CD14-positive monocyte (primary cell): ENCODE results near the gene PTPRQ. TPM values are rescaled to one million over a fixed set of nuclear protein-coding genes. Genes with fewer than 3 reads are reported as not detected.
"Not testable (repeated sequence)": the region's sequence is repeated elsewhere in the genome, so short reads cannot be mapped to it uniquely, and the experiment has no call there.

Source experiments
- DNase-seq, 3 donors: peaks; one replicate each; pipeline ENCODE4 v3.0.0-alpha.2; 2011 to 2022
- H2AFZ ChIP-seq: 2 replicates; pipeline ENCODE4 v1.6.0; 2012; ENCODE audit warnings: mild to moderate bottlenecking, low read depth, low read length, inconsistent platforms; ENCODE audit not compliant: insufficient read depth, poor library complexity, severe bottlenecking
- H3K27ac ChIP-seq, 2 donors: 1 replicate in 1 of 2; 2 replicates in 1 of 2; pipeline ENCODE4 v1.5.1; 2012 to 2013; ENCODE audit warnings: low read length in 2 of 2, control low read depth in 1 of 2, inconsistent platforms in 1 of 2, low read depth in 1 of 2, mild to moderate bottlenecking in 1 of 2
- H3K27me3 ChIP-seq, 2 donors: one replicate each; pipeline versions ENCODE4 v1.6.0 to v1.6.1; 2011 to 2013; ENCODE audit warnings: low read length in 2 of 2; ENCODE audit not compliant: control insufficient read depth in 2 of 2, insufficient read depth in 2 of 2
- H3K36me3 ChIP-seq, 2 donors: replicated peaks in 1 of 2; 1 replicate in 1 of 2; 2 replicates in 1 of 2; pipeline versions ENCODE4 v1.5.1 to v1.6.1; 2012 to 2013; ENCODE audit warnings: low read length in 2 of 2, control low read depth in 1 of 2, inconsistent platforms in 1 of 2, mild to moderate bottlenecking in 1 of 2; ENCODE audit not compliant: insufficient read depth in 2 of 2, control insufficient read depth in 1 of 2
- H3K4me1 ChIP-seq, 2 donors: 1 replicate in 1 of 2; 2 replicates in 1 of 2; pipeline versions ENCODE4 v1.5.1 to v1.6.1; 2012 to 2013; ENCODE audit warnings: low read length in 2 of 2, control low read depth in 1 of 2, inconsistent platforms in 1 of 2, mild to moderate bottlenecking in 1 of 2, moderate library complexity in 1 of 2; ENCODE audit not compliant: insufficient read depth in 2 of 2, control insufficient read depth in 1 of 2
- H3K4me2 ChIP-seq: replicated peaks from 2 replicates; pipeline ENCODE3; 2012; ENCODE audit warnings: low read length, moderate library complexity, mild to moderate bottlenecking; ENCODE audit not compliant: poor library complexity, severe bottlenecking; ENCODE audit errors: extremely low read depth
- H3K4me3 ChIP-seq, 3 experiments: fragments of 200-600 bp in 1 of 3; sonication (generic) in 1 of 3; replicated peaks in 1 of 3; 1 replicate in 2 of 3; 2 replicates in 1 of 3; pipeline ENCODE4 v1.5.1; 2011 to 2013; ENCODE audit warnings: low read length in 3 of 3, mild to moderate bottlenecking in 3 of 3, control low read depth in 2 of 3, low read depth in 2 of 3, inconsistent platforms in 1 of 3, moderate library complexity in 1 of 3
- H3K79me2 ChIP-seq: 2 replicates; pipeline ENCODE4 v1.6.0; 2012; ENCODE audit warnings: mild to moderate bottlenecking, control low read depth, inconsistent platforms, low read length, moderate library complexity; ENCODE audit not compliant: insufficient read depth
- H3K9ac ChIP-seq: 2 replicates; pipeline ENCODE4 v1.6.0; 2017; ENCODE audit warnings: low read length, mild to moderate bottlenecking; ENCODE audit not compliant: insufficient read depth, poor library complexity, severe bottlenecking
- H3K9me3 ChIP-seq, 2 donors: replicated peaks in 1 of 2; 1 replicate in 1 of 2; 2 replicates in 1 of 2; pipeline versions ENCODE4 v1.5.1 to v1.6.1; 2012 to 2013; ENCODE audit warnings: low read length in 2 of 2, control low read depth in 1 of 2; ENCODE audit not compliant: control insufficient read depth in 1 of 2, insufficient read depth in 1 of 2
- H4K20me1 ChIP-seq: 2 replicates; pipeline ENCODE4 v1.6.0; 2012; ENCODE audit warnings: mild to moderate bottlenecking, low read length, control low read depth, moderate library complexity; ENCODE audit not compliant: insufficient read depth
- H3K27ac Mint-ChIP-seq, 7 donors: one replicate each; pipeline ENCODE4 v1.8.0; 2020; ENCODE audit warnings: mild to moderate bottlenecking in 7 of 7, mixed read lengths in 7 of 7, moderate library complexity in 6 of 7, inconsistent platforms in 2 of 7
- H3K27me3 Mint-ChIP-seq, 3 donors: one replicate each; pipeline ENCODE4 v1.8.0; 2021 to 2022; ENCODE audit warnings: low read depth in 3 of 3, mild to moderate bottlenecking in 3 of 3, mixed read lengths in 3 of 3, moderate library complexity in 3 of 3, inconsistent platforms in 1 of 3
- H3K36me3 Mint-ChIP-seq, 2 donors: one replicate each; pipeline ENCODE4 v1.8.0; 2020; ENCODE audit warnings: mixed read lengths in 2 of 2, inconsistent platforms in 1 of 2, mild to moderate bottlenecking in 1 of 2
- H3K4me1 Mint-ChIP-seq: one replicate; pipeline ENCODE4 v1.8.0; 2020; ENCODE audit warnings: mild to moderate bottlenecking, mixed read lengths
- H3K4me3 Mint-ChIP-seq, 2 donors: one replicate each; pipeline ENCODE4 v1.8.0; 2020; ENCODE audit warnings: mild to moderate bottlenecking in 2 of 2, mixed read lengths in 2 of 2, moderate library complexity in 1 of 2
- H3K9me3 Mint-ChIP-seq, 7 donors: one replicate each; pipeline ENCODE4 v1.8.0; 2020 to 2022; ENCODE audit warnings: mixed read lengths in 7 of 7, mild to moderate bottlenecking in 6 of 7, moderate library complexity in 6 of 7, inconsistent platforms in 2 of 7
- CTCF ChIP-seq: fragments of 200-600 bp; IDR thresholded peaks from one replicate; pipeline ENCODE4 v1.8.0; 2022; ENCODE audit warnings: antibody characterized with exemption, mild to moderate bottlenecking
- WGBS: methylation state at CpG from one replicate; pipeline ENCODE4 v1.1.5; 2013; ENCODE audit warnings: missing lambda C conversion rate; ENCODE audit not compliant: insufficient coverage; 5-methylcytosine and 5-hydroxymethylcytosine counted together
- intact Hi-C, 2 donors: fragments of 100-400 bp; cut with micrococcal nuclease; formaldehyde crosslinking; loops; one replicate each; pipeline versions ENCODE4 v1.15.0 to v1.15.1; 2023
- polyA plus RNA-seq, 3 donors: library from polyadenylated mRNA; depleted of rRNA in 1 of 3; unstranded in 2 of 3; stranded (reverse) in 1 of 3; fragments of 300-500 nt in 2 of 3; fragments of >200 nt in 1 of 3; fragmentation: Illumina TruSeq in 2 of 3; gene quantifications; 1 replicate in 2 of 3; 2 replicates in 1 of 3; pipeline ENCODE4 v1.2.3, GENCODE V29; 2012 to 2021

Gene PTPRQ
- polyA plus RNA-seq, 3 donors = not detected

GRCh38 chr12:80662586-80662985 lies 218.6 kb downstream of the PTPRQ start:
- Histone ChIP-seq H3K27ac (no peak overlapping the region), H4K20me1 (no peaks in the 10 kb centered on the region), H3K36me3 (no peaks in the 10 kb centered on the region), H3K79me2 (no peaks in the 10 kb centered on the region), H3K9me3 (no peaks in the 10 kb centered on the region), H3K9ac (no peak overlapping the region), H3K4me1 (no peaks in the 10 kb centered on the region), H3K4me3 (no peak overlapping the region), H2AFZ (no peak overlapping the region), H3K4me2 (no peak overlapping the region), H3K27me3 (no peaks in the 10 kb centered on the region)
- H3K4me3 Mint-ChIP-seq = no peak overlapping the region
- H3K4me1 Mint-ChIP-seq = no peaks in the 10 kb centered on the region
- no peaks in the 10 kb centered on the region for H3K27me3 Mint-ChIP-seq
- intact Hi-C loops = no loop called here
- H3K9me3 Mint-ChIP-seq = peaks cover 0 to 3% (median 0%) of the 10 kb centered on the region in 7 donors
- no peak for TF ChIP-seq CTCF
- DNase-seq = no peak
- no peak overlapping the region for H3K27ac Mint-ChIP-seq
- H3K36me3 Mint-ChIP-seq = no peaks in the 10 kb centered on the region

GRCh38 chr12:80670214-80670613 lies 226.2 kb downstream of the PTPRQ start:
- Histone ChIP-seq H3K9ac (no peak overlapping the region), H3K4me2 (no peak overlapping the region), H2AFZ (no peak overlapping the region), H3K27ac (no peak overlapping the region), H3K79me2 (no peaks in the 10 kb centered on the region), H3K36me3 (no peaks in the 10 kb centered on the region), H3K4me3 (no peak overlapping the region), H3K4me1 (no peaks in the 10 kb centered on the region), H4K20me1 (no peaks in the 10 kb centered on the region), H3K9me3 (no peaks in the 10 kb centered on the region), H3K27me3 (no peaks in the 10 kb centered on the region)
- DNase-seq = no peak
- Mint-ChIP-seq H3K9me3 (no peaks in the 10 kb centered on the region), H3K4me1 (no peaks in the 10 kb centered on the region), H3K27me3 (no peaks in the 10 kb centered on the region), H3K36me3 (no peaks in the 10 kb centered on the region), H3K27ac (no peak overlapping the region), H3K4me3 (no peak overlapping the region)
- 87% methylated on average over 2 of the region's 5 CpGs for WGBS
- no peak for TF ChIP-seq CTCF
- intact Hi-C loops = no loop called here

GRCh38 chr12:80676042-80676636 lies 232.1 kb downstream of the PTPRQ start:
- H3K4me1 Mint-ChIP-seq, H3K27me3 ChIP-seq, H3K9me3 Mint-ChIP-seq, H3K4me3 ChIP-seq, H3K4me2 ChIP-seq, H3K4me1 ChIP-seq, H2AFZ ChIP-seq, H3K36me3 ChIP-seq, H3K36me3 Mint-ChIP-seq, H3K27ac ChIP-seq, intact Hi-C loops, DNase-seq, H3K9me3 ChIP-seq, H3K79me2 ChIP-seq, H4K20me1 ChIP-seq, H3K27me3 Mint-ChIP-seq, H3K9ac ChIP-seq: not testable (repeated sequence)
- Mint-ChIP-seq H3K4me3 (peak overlapping the region in 1 of 2 donors; percentile 3), H3K27ac (peak overlapping the region in 1 of 7 donors; percentile 48)
- 97% methylated on average over 11 of the region's 13 CpGs for WGBS
